Activated gamma-delta T cell treated with Interleukin-2 at 50 U/mL for 16 hours (primary cell): ENCODE data around the gene ZNF423.

ENCODE experiments used
- DNase-seq: peaks from one replicate; pipeline ENCODE4 v3.0.0-alpha.2; 2020

ZNF423 gene

GRCh38 chr16:49745311-49745747 lies 110.6 kb downstream of the ZNF423 start:
- DNase-seq = no peak

- no peak for DNase-seq
These were observed 111.4 kb downstream of the ZNF423 start for GRCh38 chr16:49744244-49745220.

- DNase-seq = no peak
These were observed 112.3 kb downstream of the ZNF423 start for GRCh38 chr16:49743658-49744057.

DNA sequence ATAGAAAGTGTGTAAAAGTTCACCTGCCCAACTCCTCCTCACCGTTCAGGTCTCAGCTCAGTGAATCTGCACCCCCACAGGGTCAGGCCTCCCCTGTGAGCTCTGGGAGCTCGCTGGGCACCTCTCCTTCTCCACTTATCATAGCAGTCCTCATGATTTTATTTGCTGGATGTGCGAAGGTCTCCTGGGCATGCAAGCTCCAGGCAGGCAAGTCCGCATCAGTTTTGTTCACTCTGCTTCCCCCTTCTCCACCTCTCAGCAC lies 112.8 kb downstream of the ZNF423 start:
- no peak for DNase-seq

GRCh38 chr16:49742428-49743202 lies 113.3 kb downstream of the ZNF423 start:
- no peak for DNase-seq

- no peak for DNase-seq
These were observed 115.7 kb downstream of the ZNF423 start for GRCh38 chr16:49740256-49740655.

DNA sequence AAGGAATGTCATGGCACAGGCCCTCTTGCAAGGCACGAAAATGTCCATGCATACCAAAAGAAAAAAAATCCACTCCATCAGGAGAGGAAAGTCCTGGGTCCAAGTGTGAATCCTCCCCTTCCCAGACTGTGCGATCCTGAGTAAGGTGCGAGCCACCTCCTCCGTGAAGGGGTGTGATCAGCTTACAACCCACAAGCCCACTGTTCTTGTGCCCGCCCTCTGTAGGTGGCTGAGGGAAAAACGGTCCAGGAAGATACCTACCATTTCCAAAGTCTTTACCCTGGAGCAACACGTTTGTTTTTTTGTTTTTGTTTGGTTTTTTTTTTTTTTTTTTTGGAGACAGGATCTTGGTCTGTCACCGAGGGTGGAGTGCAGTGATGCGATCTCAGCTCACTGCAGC lies 116.5 kb downstream of the ZNF423 start:
- DNase-seq = no peak

DNA sequence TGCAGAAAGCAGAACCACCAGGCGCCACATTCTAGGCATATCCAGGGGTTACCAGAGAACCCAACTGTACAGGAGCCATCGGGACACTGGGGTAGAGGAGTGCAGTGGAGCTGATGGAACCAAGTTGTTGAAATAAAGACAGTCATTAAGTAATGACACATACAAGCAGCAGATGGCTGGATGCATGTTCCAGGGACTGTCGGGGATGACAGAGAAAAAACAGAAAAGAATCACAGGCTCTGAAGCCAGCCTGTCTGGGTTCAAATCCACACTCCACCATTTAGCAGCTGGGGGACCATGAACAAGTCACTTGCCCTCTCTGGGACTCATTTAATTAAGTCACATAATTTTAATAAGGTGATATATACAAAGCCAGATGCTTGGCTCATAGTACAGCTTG lies 117.1 kb downstream of the ZNF423 start:
- no peak for DNase-seq

- no peak for DNase-seq
These were observed 117.9 kb downstream of the ZNF423 start for GRCh38 chr16:49738001-49738400.

- no peak for DNase-seq
These were observed 118.4 kb downstream of the ZNF423 start for GRCh38 chr16:49737541-49737940.

- DNase-seq = no peak
These were observed 121.6 kb downstream of the ZNF423 start for GRCh38 chr16:49734331-49734730.

DNA sequence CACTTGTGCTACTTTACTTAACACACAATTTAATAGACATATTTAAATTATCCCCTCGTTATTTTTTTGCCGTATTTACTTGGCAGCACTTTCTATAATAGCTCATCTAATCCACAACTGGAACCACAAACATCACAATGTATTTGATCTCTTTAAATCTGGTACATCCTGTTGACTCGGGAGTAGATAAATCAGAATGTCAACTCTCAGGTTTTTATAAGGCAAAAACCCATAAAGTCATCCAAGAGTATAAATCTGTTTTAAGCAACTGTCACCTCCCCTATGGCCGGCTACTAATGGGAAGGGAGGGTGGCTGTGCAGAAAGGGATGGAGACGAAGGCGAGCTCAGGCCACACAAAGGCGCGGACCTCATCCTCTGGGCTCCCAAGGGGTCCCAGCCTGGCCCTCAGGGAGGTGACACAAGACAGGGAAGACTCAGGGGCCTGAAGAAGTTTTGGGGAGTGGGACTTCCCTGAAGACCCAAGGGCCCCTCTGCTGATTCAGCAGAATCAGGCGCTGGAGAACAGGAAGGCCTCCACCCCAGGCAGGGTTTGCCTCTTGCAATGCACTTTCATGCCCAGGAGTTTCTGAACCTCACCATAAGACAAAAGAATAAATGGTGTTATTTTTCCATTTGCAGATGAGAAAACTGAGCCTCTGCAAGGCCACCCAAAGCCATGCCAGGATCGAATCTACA lies 122.5 kb downstream of the ZNF423 start:
- no peak for DNase-seq

GRCh38 chr16:49731911-49732310 lies 124.0 kb downstream of the ZNF423 start:
- DNase-seq = no peak

DNA sequence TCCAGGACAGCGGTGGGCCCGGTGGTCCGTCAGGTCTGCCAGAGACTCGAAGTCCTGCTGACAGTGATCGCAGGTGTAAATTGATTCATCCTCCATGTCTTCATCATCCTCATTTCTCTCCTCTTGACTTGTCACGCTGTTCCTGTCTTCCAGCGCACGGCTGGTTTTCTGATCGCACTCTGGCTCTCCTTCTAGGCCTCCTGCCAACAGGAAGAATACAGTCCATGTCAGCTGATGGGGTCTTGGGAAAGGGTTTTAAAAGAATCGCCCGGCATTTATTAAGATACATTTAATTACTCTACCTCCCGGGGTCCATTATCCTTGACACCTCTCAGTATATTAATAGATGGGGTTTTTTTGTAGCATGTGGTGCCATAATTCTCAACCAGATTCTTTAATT lies 125.1 kb downstream of the ZNF423 start:
- DNase-seq = no peak

DNA sequence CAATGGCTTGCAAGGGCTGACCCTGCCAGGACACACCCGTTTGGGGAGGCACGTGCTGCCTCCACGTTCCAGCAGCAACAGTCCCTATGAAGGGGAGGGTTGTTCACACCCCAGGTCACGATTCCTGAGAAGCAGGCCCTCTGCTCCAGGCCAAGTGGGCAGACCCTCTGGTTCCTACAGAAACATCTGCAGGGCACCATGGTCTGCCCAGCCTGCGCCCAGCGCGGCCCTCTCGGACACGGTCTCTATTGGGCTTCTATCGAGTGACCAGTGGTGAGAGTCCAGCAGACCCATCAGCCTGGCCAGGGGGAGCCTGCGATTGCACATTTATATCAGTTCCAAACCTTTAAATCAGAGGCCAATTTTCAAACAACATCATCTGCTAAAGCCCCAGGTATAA lies 128.3 kb downstream of the ZNF423 start:
- DNase-seq = no peak

GRCh38 chr16:49726155-49726554 lies 129.8 kb downstream of the ZNF423 start:
- DNase-seq = no peak

GRCh38 chr16:49725651-49726050 lies 130.3 kb downstream of the ZNF423 start:
- DNase-seq = no peak

- DNase-seq = no peak
These were observed 131.1 kb downstream of the ZNF423 start for GRCh38 chr16:49724774-49725173.

GRCh38 chr16:49723310-49723709 lies 132.6 kb downstream of the ZNF423 start:
- no peak for DNase-seq

DNA sequence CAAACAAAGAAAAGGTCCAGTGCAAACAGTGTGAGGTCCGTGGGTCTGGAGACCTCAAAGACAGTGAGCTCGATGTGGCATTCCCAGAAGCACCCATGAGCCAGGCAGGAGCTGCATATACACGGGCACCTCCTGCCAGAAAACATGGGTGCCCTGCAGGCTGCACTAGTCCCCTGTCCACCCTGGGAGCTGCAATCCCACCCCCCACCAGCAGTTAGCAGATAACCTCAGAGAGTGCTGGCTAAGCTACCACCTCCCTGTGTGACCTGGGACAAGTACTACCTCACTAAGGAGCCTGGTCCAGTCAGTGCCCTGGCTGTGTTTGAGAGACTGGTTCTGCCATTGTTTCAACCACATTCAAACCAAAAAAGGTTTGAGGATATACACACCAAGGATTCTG lies 135.7 kb downstream of the ZNF423 start:
- no peak for DNase-seq

DNA sequence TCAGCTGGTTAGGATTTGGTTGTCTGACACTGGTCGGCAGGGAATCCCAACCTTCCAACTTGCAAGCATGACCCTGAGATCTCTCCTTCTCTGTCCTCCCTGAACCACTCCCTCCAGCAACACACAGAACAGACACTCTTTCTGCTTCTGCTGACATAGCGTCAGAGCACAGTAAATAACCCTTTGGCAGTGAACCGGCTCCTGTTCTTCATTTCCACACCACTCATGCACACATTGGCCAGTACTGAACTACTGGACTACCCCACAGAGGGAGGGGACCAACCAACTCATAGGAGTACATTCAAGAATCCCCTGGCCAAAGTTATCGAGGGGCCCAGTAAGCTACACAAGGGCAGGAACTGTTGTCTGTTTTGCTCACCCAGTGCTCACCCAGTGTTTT lies 138.2 kb downstream of the ZNF423 start:
- DNase-seq = no peak

- DNase-seq = no peak
These were observed 139.5 kb downstream of the ZNF423 start for GRCh38 chr16:49716339-49716934.

DNA sequence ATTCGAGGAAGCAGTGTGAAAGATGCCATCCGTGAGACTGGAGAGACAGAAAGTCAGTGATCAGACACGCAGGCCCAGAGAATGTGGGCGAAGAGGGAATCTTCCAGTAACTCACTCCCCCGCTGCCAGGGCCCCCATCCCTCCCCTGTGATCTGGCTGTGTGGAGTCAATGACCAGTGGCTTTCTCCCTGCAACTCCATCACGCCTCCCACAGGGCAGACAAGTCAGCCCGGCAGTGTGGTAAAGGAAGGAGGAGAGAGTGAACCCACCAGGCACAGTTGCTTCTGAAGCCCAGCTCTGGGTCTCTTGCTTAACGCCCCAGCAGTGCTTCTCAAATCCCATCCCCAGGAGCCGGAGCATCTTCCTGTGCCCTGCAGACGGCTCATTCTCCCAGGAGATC lies 142.1 kb downstream of the ZNF423 start:
- no peak for DNase-seq
